WI38 (cell line): Measurements from ENCODE around the gene PRAC2.

ENCODE experiments used
- H3K4me3 ChIP-seq: 2 replicates; pipeline ENCODE4 v1.5.1; 2011; ENCODE audit warnings: low read depth, mild to moderate bottlenecking, control low read depth, low read length
- TF ChIP-seq, protein P1 (sequence below): IDR thresholded peaks from 2 replicates; pipeline ENCODE4 v1.5.1; 2012; ENCODE audit warnings: low read depth, mild to moderate bottlenecking, control low read depth, low read length

Gene PRAC2

DNA sequence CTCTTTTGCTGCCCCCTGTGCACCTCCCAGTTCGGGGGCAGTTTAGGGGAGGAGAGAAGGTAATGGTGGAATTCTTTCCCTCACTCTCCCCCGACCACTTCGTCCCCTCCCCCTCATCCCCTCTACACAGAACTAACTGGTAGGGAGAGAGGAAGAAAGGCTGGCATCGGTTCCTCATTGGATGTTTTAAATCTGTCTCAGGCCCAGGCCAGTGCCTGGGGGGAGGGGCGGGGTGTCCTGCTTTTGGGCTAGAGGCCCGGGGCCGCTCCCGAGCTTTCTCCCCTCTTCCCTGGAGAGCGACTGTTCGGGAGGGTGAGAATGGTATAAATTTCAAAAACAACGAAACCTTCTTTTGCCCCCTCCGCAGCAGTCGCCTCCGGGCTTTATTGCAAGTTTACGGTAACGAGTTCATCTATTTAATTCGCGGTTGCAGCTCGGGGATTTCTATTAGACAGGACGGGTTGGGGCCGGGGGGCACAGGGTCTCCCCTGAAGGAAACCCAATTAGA is at the start of gene PRAC2:
Gene PRAC2 (plus strand): TSS at position 271 of the 508 bp plus-strand sequence. CDS start 1,226 bp downstream, outside the sequence.
- TF ChIP-seq, protein P1, sequence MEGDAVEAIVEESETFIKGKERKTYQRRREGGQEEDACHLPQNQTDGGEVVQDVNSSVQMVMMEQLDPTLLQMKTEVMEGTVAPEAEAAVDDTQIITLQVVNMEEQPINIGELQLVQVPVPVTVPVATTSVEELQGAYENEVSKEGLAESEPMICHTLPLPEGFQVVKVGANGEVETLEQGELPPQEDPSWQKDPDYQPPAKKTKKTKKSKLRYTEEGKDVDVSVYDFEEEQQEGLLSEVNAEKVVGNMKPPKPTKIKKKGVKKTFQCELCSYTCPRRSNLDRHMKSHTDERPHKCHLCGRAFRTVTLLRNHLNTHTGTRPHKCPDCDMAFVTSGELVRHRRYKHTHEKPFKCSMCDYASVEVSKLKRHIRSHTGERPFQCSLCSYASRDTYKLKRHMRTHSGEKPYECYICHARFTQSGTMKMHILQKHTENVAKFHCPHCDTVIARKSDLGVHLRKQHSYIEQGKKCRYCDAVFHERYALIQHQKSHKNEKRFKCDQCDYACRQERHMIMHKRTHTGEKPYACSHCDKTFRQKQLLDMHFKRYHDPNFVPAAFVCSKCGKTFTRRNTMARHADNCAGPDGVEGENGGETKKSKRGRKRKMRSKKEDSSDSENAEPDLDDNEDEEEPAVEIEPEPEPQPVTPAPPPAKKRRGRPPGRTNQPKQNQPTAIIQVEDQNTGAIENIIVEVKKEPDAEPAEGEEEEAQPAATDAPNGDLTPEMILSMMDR, result no peak
- no peak within 1 kb of the TSS for H3K4me3 ChIP-seq

DNA sequence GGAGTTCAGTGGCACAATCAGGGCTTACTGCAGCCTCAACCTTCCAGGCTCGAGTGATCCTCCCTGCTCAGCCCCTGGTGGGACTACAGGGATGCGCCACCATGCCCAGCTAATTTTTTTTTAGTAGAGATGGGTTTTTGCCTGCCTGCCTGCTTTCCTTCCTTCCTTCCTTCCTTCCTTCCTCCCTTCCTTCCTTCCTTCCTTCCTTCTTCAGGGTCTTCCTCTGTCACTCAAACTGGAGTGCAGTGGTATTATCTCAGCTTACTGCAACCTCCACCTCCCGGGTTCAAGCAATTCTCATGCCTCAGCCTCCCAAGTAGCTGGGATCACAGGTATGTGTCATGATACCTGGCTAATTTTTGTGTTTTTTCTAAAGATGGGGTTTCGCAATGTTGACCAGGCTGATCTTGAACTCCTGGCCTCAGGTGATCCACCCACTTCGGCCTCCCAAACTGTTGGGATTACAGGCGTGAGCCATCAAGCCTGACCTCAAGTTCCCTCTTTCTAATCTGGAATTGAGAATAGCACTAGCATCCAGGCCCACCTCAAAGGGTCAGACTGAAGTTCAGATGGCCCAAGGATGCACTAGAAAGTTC is 45.9 kb upstream of the PRAC2 start:
- no peak overlapping the region for H3K4me3 ChIP-seq
- TF ChIP-seq, protein P1, result no peak

DNA sequence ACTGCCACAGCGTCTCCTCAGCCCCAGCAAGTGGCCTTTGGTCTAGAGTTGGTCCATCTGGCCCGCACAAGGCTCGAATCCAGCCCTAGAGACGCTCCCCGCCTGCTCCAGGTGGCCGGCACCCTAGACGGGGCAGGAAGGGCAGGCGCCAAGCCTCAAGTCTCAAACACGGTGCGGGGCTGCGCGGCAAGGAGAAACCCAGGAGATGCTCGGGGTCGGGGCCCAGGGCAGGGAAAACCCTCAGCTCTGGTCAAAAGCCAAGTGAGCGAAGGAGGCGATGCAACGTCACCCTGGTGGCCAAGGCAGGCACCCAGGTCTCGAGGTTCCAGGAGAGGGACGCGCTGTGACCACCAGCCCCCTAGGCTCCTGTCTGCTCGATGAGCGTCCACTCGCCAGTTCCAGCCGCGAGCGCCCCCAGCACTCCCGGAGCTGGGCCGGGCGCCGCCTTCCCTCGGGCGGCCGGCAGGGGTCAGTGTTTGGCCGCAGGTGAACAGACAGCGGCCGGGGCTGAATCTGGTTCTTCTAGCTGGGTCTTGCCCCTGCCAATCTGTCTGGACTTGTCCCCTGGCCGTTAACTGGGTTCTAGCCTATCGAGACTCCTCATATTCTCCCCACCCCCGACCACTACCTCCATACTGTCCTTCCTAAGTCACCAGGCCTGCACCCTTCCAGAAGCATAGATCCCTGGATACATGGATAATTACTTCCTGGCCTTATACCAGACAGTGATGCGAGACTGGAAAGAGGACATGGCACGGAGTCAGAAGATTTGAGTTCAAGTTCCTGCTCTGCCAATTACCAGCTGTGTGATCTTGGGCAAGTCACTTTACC is 44.6 kb upstream of the PRAC2 start:
- TF ChIP-seq, protein P1, result peak; percentile 83
- no peak overlapping the region for H3K4me3 ChIP-seq

DNA sequence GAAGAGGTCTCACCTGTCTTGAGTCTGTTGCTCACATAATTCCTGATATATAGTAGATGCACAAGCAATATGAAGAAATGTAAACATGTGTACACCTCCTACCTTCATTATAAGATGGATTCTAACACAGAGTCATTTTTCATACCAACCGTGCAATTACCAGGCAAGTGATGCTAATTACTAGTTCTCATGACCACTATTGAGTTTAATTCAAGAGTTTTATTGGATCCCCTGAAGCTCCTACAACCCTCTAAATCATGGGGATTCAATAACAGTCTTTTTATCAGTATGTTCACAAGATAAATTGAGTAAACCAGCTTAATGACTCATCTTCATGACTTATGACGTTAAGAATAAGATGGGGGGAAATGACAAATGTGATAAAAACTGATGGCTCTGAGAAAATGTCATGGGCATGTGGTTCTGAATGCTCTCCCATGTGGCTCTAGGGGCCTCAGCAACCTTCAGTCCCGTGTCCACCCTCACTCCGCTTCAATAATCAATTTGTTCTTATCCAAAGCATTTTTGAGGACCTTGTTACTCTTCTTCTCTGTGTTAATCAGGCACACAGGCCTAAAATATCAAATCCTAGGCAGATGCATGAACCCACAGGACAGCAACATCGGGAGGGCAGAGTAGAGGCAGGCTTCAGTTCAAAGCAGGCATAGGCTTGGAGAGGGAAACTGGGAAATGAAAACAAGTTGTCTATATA is 43.4 kb upstream of the PRAC2 start:
- no peak overlapping the region for H3K4me3 ChIP-seq
- TF ChIP-seq, protein P1, result no peak

DNA sequence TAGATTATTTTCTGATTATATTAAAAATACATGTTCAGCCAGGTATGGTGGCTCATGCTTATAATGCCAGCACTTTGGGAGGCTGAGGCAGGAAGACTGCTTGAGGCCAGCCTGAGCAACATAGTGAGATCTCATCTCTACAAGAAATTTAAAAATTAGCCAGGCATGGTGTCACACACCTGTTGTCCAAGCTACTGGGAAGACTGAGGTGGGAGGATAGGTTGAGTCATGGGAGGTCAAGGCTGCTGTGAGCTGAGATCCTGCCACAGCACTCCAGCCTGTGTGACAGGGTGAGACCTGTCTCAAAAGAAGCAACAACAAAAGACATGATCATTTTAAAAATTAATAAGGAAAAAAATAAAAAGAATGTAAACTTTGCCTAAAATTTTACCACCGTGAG is 41.4 kb upstream of the PRAC2 start:
- TF ChIP-seq, protein P1, result no peak
- no peak overlapping the region for H3K4me3 ChIP-seq

DNA sequence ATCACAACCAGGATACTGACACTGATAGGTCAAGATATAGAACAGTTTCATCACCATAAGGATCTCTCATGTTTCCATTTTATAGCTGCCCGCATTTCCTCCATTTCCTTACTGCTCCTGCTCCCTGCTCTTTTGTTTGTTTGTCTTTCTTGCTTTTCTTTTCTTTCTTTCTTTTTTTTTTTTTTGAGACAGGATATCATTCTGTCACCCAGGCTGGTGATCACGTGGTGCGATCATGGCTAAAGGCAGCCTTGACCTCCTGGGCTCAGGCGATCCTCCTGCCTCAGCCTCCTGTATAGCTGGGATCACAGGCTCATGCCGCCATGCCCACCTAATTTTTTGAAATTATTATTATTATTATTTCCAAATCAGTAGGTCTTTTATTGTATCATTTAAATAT is 32.3 kb upstream of the PRAC2 start:
- TF ChIP-seq, protein P1, result no peak
- no peak overlapping the region for H3K4me3 ChIP-seq

DNA sequence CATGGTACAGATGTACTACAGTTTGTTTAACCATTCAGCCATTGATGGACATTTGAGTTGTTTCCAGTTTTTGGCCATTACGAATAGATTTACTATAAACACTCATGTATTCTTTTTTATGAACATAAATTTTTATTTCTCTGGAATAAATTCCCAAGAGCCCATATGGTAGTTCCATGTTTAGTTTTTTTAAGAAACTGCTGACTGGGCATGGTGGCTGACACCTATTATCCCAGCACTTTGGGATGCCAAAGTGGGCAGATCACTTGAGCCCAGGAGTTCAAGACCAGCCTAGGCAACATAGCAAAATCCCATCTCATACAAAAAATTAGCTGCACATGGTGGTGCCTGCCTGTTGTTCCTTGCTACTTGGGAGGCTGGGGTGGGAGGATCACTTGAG is 30.9 kb upstream of the PRAC2 start:
- TF ChIP-seq, protein P1, result no peak
- no peak overlapping the region for H3K4me3 ChIP-seq
